Trophoblast cell (in vitro differentiated cells and primary cell): ENCODE data around the gene CA12.

Source experiments
- DNase-seq, 2 donors: peaks; one replicate each; pipeline ENCODE4 v3.0.0-alpha.2; 2016
- H2AFZ ChIP-seq: 2 replicates; pipeline ENCODE4 v1.6.1; 2013; ENCODE audit warnings: low read length, moderate library complexity, mild to moderate bottlenecking; ENCODE audit not compliant: insufficient read depth, poor library complexity
- H2AK5ac ChIP-seq: 2 replicates; pipeline ENCODE4 v1.6.1; 2013; ENCODE audit warnings: mild to moderate bottlenecking, low read length
- H2BK120ac ChIP-seq: 2 replicates; pipeline ENCODE4 v1.6.1; 2013; ENCODE audit warnings: low read length, mild to moderate bottlenecking, moderate library complexity; ENCODE audit not compliant: insufficient read depth, poor library complexity
- H2BK12ac ChIP-seq: 2 replicates; pipeline ENCODE4 v1.6.1; 2013; ENCODE audit warnings: mild to moderate bottlenecking, low read length, moderate library complexity
- H2BK5ac ChIP-seq: 2 replicates; pipeline ENCODE4 v1.6.1; 2013; ENCODE audit warnings: low read length, low read depth, moderate library complexity, mild to moderate bottlenecking; ENCODE audit not compliant: poor library complexity
- H3K14ac ChIP-seq: 2 replicates; pipeline ENCODE4 v1.6.1; 2013; ENCODE audit warnings: mild to moderate bottlenecking, low read length
- H3K18ac ChIP-seq: 2 replicates; pipeline ENCODE4 v1.6.1; 2013; ENCODE audit warnings: mild to moderate bottlenecking, low read length
- H3K23ac ChIP-seq: 2 replicates; pipeline ENCODE4 v1.6.1; 2013; ENCODE audit warnings: low read length
- H3K27ac ChIP-seq: 2 replicates; pipeline ENCODE4 v1.5.1; 2013; ENCODE audit warnings: low read depth, mild to moderate bottlenecking, inconsistent platforms, low read length, moderate library complexity
- H3K27me3 ChIP-seq: 2 replicates; pipeline ENCODE4 v1.6.1; 2013; ENCODE audit warnings: inconsistent platforms, mild to moderate bottlenecking, low read length, moderate library complexity; ENCODE audit not compliant: insufficient read depth
- H3K36me3 ChIP-seq, 2 experiments: 1 replicate in 1 of 2; 2 replicates in 1 of 2; pipeline ENCODE4 v1.6.1; 2013; ENCODE audit warnings: low read length in 2 of 2, mild to moderate bottlenecking in 2 of 2, moderate library complexity in 1 of 2; ENCODE audit not compliant: insufficient read depth in 2 of 2, control insufficient read depth in 1 of 2
- H3K4ac ChIP-seq: 2 replicates; pipeline ENCODE4 v1.6.1; 2013; ENCODE audit warnings: low read depth, mild to moderate bottlenecking, low read length, moderate library complexity
- H3K4me1 ChIP-seq, 2 experiments: 1 replicate in 1 of 2; 2 replicates in 1 of 2; pipeline ENCODE4 v1.6.1; 2013; ENCODE audit warnings: low read length in 2 of 2, mild to moderate bottlenecking in 2 of 2, moderate library complexity in 1 of 2; ENCODE audit not compliant: insufficient read depth in 2 of 2, control insufficient read depth in 1 of 2
- H3K4me2 ChIP-seq: 2 replicates; pipeline ENCODE4 v1.6.1; 2013; ENCODE audit warnings: inconsistent platforms, mild to moderate bottlenecking, low read length, moderate library complexity
- H3K4me3 ChIP-seq: 2 replicates; pipeline ENCODE4 v1.5.1; 2013; ENCODE audit warnings: mild to moderate bottlenecking, low read depth, low read length, inconsistent platforms
- H3K79me1 ChIP-seq: one replicate; pipeline ENCODE4 v1.6.1; 2013; ENCODE audit warnings: low read length
- H3K79me2 ChIP-seq: 2 replicates; pipeline ENCODE4 v1.6.1; 2013; ENCODE audit warnings: low read length, mild to moderate bottlenecking; ENCODE audit not compliant: control insufficient read depth, insufficient read depth, poor library complexity
- H3K9ac ChIP-seq: 2 replicates; pipeline ENCODE4 v1.6.1; 2013; ENCODE audit warnings: mild to moderate bottlenecking, low read length
- H3K9me3 ChIP-seq: 2 replicates; pipeline ENCODE4 v1.6.1; 2013; ENCODE audit warnings: low read depth, mild to moderate bottlenecking, control low read depth, inconsistent platforms, low read length; ENCODE audit not compliant: insufficient read depth
- H4K12ac ChIP-seq: 2 replicates; pipeline ENCODE4 v1.6.1; 2013; ENCODE audit warnings: low read depth, mild to moderate bottlenecking, low read length, moderate library complexity
- H4K8ac ChIP-seq: 2 replicates; pipeline ENCODE4 v1.6.1; 2013; ENCODE audit warnings: low read depth, mild to moderate bottlenecking, low read length, moderate library complexity
- H4K91ac ChIP-seq: one replicate; pipeline ENCODE4 v1.6.1; 2013; ENCODE audit warnings: low read depth, mild to moderate bottlenecking, low read length, moderate library complexity
- WGBS: extraction: QIAGEN DNeasy Blood & Tissue Kit; methylation state at CpG from one replicate; pipeline ENCODE4 v1.1.7; 2013; ENCODE audit warnings: missing lambda C conversion rate; ENCODE audit not compliant: insufficient read length, insufficient coverage; ENCODE audit errors: extremely low coverage; 5-methylcytosine and 5-hydroxymethylcytosine counted together

Gene CA12

DNA sequence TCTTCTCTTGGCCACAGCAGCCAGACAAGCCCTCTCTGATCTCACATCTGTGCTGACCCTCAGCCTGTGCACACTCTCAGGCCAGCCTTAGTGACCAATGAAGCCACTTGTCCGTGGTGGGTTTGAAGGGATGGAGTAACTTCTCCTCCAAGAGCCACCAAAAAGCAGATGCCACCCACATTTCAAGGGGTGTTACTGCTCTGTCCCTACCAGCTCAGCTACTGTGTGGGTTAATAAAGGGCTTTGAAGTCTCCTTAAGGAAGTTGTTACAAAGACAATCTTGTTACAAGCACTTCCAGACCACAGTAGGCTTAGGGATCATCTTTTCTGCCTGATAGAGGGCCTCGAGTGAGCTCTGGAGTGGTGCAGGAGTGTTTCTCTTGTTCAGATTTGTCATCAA lies 3.3 kb upstream of the CA12 start:
- Histone ChIP-seq H2AFZ (no peak overlapping the region), H3K4ac (no peak overlapping the region), H3K18ac (no peak overlapping the region), H3K4me3 (no peak overlapping the region), H3K14ac (no peak overlapping the region), H2BK120ac (no peak overlapping the region), H3K4me2 (no peak overlapping the region), H2AK5ac (no peak overlapping the region), H4K91ac (no peak overlapping the region), H4K8ac (no peak overlapping the region), H3K27me3 (no peaks in the 10 kb centered on the region), H3K9ac (no peak overlapping the region), H3K79me1 (no peaks in the 10 kb centered on the region), H3K9me3 (peaks cover 2% of the 10 kb centered on the region), H3K36me3 (no peaks in the 10 kb centered on the region), H3K27ac (no peak overlapping the region), H2BK12ac (no peak overlapping the region), H3K23ac (no peak overlapping the region), H3K4me1 (peaks cover 16 to 31% of the 10 kb centered on the region in 2 experiments), H3K79me2 (peaks cover 3% of the 10 kb centered on the region), H4K12ac (no peak overlapping the region), H2BK5ac (no peak overlapping the region)
- DNase-seq: no peak
- no CpG with 5 or more reads among the region's 2 CpGs for WGBS

DNA sequence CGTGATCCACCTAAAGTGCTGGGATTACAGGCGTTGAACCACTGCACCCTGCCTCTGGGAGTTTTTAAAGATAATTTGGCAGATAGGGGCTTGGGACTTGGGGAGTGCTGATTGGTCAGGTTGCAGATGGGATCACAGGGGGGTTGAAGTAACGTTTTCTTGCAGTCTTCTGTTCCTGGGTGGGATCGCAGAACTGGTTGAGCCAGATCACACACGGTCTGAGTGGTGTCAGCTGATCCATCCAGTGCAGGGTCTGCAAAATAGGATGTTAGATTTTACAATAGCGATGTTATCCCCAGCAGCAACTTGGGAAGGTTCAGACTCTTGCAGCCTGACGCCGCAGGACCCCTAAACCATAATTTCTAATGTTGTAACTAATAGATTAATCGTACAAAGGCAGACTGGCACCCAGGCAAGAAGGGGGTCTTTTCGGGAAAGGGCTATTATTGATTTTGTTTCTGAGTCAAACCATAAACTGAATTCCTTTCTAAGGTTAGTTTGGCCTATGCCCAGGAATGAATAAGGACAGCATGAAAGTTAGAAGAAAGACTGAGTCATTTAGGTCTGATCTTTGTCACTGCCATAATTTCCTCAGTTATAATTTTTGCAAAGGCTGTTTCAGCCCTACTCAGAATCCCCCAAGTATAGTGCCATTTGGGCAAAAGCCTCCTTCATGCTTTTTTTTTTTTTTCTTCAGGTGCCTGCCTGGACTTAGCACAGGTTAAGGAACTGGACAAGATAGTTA lies 1.5 kb upstream of the CA12 start:
- Histone ChIP-seq H3K79me1 (peaks cover 2% of the 10 kb centered on the region), H3K4me1 (peaks cover 28 to 41% of the 10 kb centered on the region in 2 experiments), H3K14ac (no peak overlapping the region), H3K23ac (no peak overlapping the region), H2BK5ac (no peak overlapping the region), H3K4me2 (no peak overlapping the region), H3K79me2 (peaks cover 3% of the 10 kb centered on the region), H3K9ac (no peak overlapping the region), H3K4me3 (no peak overlapping the region), H2AFZ (no peak overlapping the region), H3K9me3 (peaks cover 2% of the 10 kb centered on the region), H4K8ac (no peak overlapping the region), H2AK5ac (no peak overlapping the region), H3K27me3 (no peaks in the 10 kb centered on the region), H4K91ac (no peak overlapping the region), H3K36me3 (no peaks in the 10 kb centered on the region), H4K12ac (no peak overlapping the region), H3K4ac (no peak overlapping the region), H3K18ac (no peak overlapping the region), H3K27ac (no peak overlapping the region), H2BK12ac (no peak overlapping the region), H2BK120ac (no peak overlapping the region)
- peak in 1 of 2 donors; percentile 45 for DNase-seq
- no CpG with 5 or more reads among the region's 10 CpGs for WGBS

DNA sequence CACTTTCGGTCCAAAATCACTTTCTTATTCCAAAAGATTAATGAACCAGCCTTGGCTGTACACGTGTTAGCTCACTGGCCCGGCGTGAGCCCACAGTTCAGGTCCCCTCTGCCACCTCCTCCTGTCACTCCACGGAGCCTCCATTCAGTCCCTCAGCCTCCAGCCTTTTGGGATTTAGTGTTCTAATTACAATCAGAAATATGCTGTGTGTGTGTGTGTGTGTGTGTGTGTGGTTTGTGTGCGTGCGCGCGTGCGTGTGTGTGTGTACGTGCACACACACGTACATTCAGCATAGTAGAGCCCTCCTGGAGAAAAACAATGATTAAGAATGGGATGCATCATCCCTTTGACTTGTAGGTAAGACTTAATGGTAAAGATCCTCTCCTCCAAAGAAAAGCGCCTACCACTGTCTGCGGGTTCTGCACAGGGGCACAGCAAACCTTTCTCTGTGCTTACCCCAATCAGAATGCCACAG lies 801 bp downstream of the CA12 start:
- H4K91ac ChIP-seq: no peak overlapping the region
- WGBS: no CpG with 5 or more reads among the region's 14 CpGs
- no peak overlapping the region for H3K4ac ChIP-seq

DNA sequence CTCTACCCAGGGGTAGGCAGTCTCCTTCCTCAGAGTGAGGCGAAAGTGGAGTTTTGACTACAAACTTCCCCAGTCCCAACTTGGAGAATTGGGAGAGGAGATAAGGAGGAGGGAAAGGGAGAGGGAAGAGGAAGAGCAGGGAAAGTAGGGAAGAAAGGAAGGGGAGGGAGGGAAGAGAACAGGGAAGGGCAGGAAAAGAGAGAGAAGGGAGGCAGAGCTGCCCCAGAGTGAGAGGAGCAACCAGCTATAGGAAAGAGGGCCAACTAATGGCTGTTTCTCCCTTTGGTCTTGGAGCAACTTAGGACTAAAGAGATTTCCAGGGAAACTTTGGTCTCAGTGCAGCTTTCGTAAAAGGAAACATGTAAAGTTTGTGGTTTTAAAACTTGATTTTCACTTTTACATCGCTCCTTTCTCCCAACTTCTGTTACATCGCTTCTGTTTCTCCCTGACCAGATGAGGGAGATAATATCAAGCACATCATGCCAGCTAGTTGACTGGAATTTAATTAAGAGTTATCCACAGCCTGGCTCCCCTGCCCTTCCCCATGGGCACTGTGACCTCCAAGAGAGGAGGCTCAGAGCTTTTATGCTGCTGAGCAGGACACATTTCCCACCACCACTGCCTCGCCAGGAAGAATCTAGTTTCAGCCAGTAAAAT lies 1.4 kb downstream of the CA12 start:
- H2BK5ac ChIP-seq: no peak overlapping the region
- H3K27ac ChIP-seq: no peak overlapping the region
- peaks cover 2% of the 10 kb centered on the region for H3K9me3 ChIP-seq
- peak overlapping the region; percentile 30 for H3K18ac ChIP-seq
- H3K23ac ChIP-seq: no peak overlapping the region
- H3K9ac ChIP-seq: no peak overlapping the region
- peaks cover 2% of the 10 kb centered on the region for H3K79me1 ChIP-seq
- no peak overlapping the region for H3K14ac ChIP-seq
- H3K4ac ChIP-seq: no peak overlapping the region
- no peaks in the 10 kb centered on the region for H3K27me3 ChIP-seq
- no CpG with 5 or more reads among the region's 5 CpGs for WGBS
- no peak overlapping the region for H2AFZ ChIP-seq
- no peak for DNase-seq
- no peak overlapping the region for H2BK12ac ChIP-seq
- H4K8ac ChIP-seq: no peak overlapping the region
- H4K91ac ChIP-seq: no peak overlapping the region
- H3K79me2 ChIP-seq: peaks cover 3% of the 10 kb centered on the region
- peaks cover 28 to 36% of the 10 kb centered on the region in 2 experiments for H3K4me1 ChIP-seq
- no peak overlapping the region for H4K12ac ChIP-seq
- no peak overlapping the region for H3K4me2 ChIP-seq
- no peak overlapping the region for H2AK5ac ChIP-seq
- no peak overlapping the region for H2BK120ac ChIP-seq
- no peak overlapping the region for H3K4me3 ChIP-seq
- H3K36me3 ChIP-seq: no peaks in the 10 kb centered on the region

More for the DNA sequence above, 801 bp downstream of the CA12 start:
- Histone ChIP-seq H4K12ac (no peak overlapping the region), H2BK12ac (no peak overlapping the region), H3K4me3 (no peak overlapping the region), H3K27ac (no peak overlapping the region), H3K36me3 (no peaks in the 10 kb centered on the region), H4K8ac (no peak overlapping the region), H3K4me1 (peaks cover 28 to 36% of the 10 kb centered on the region in 2 experiments), H3K23ac (no peak overlapping the region), H2AK5ac (no peak overlapping the region), H2BK120ac (no peak overlapping the region), H3K9me3 (peaks cover 2% of the 10 kb centered on the region), H3K79me2 (peaks cover 3% of the 10 kb centered on the region), H3K14ac (no peak overlapping the region), H2BK5ac (no peak overlapping the region), H3K27me3 (no peaks in the 10 kb centered on the region), H3K18ac (no peak overlapping the region), H3K4me2 (peak overlapping the region; percentile 81), H2AFZ (no peak overlapping the region), H3K79me1 (peaks cover 2% of the 10 kb centered on the region), H3K9ac (no peak overlapping the region)
- no peak for DNase-seq
